Liver (tissue), 9 donors: ENCODE measurements around the gene SLCO4A1. TPM values are rescaled to one million over a fixed set of nuclear protein-coding genes. Genes with fewer than 3 reads are reported as not detected.
A peak's percentile ranks its signal among the peaks of the same experiment; 100 is the strongest.

Experiments
- DNase-seq: peaks from one replicate; pipeline ENCODE4 v3.0.0-alpha.2; 2017; ENCODE audit warnings: low spot score
- H3K27ac ChIP-seq, 2 donors: one replicate each; pipeline ENCODE4 v1.7.0; 2013; ENCODE audit warnings: inconsistent platforms in 2 of 2, low read length in 2 of 2, control low read depth in 1 of 2, low read depth in 1 of 2, mild to moderate bottlenecking in 1 of 2
- H3K27me3 ChIP-seq, 4 donors: one replicate each; pipeline versions ENCODE4 v1.6.1 to v1.7.0; 2013; ENCODE audit warnings: low read length in 3 of 4, inconsistent platforms in 1 of 4, mild to moderate bottlenecking in 1 of 4, moderate library complexity in 1 of 4; ENCODE audit not compliant: control insufficient read depth in 4 of 4, insufficient read depth in 4 of 4
- H3K36me3 ChIP-seq, 4 donors: one replicate each; pipeline versions ENCODE4 v1.6.1 to v1.7.0; 2013; ENCODE audit warnings: low read length in 3 of 4, mild to moderate bottlenecking in 3 of 4, low read depth in 1 of 4, moderate library complexity in 1 of 4; ENCODE audit not compliant: control insufficient read depth in 4 of 4, insufficient read depth in 3 of 4
- H3K4me1 ChIP-seq, 4 donors: one replicate each; pipeline versions ENCODE4 v1.6.1 to v1.7.0; 2013; ENCODE audit warnings: low read length in 3 of 4, mild to moderate bottlenecking in 3 of 4, moderate library complexity in 1 of 4; ENCODE audit not compliant: control insufficient read depth in 4 of 4, insufficient read depth in 4 of 4
- H3K4me3 ChIP-seq, 3 donors: one replicate each; pipeline versions ENCODE4 v1.6.1 to v1.7.0; 2013; ENCODE audit warnings: low read length in 3 of 3, control low read depth in 1 of 3, low read depth in 1 of 3, mild to moderate bottlenecking in 1 of 3
- H3K9ac ChIP-seq, 2 donors: one replicate each; pipeline ENCODE4 v1.7.0; 2013; ENCODE audit warnings: low read length in 2 of 2, mild to moderate bottlenecking in 2 of 2, moderate library complexity in 2 of 2, control low read depth in 1 of 2, low read depth in 1 of 2
- H3K9me3 ChIP-seq, 4 donors: one replicate each; pipeline versions ENCODE4 v1.6.1 to v1.7.0; 2013; ENCODE audit warnings: low read length in 3 of 4; ENCODE audit not compliant: control insufficient read depth in 4 of 4
- EGR1 ChIP-seq, 2 donors: IDR thresholded peaks; 2 replicates each; pipeline ENCODE4 v1.6.1; 2016 to 2018; ENCODE audit warnings: antibody characterized with exemption in 2 of 2, low read depth in 2 of 2
- FOXA1 ChIP-seq: IDR thresholded peaks from 2 replicates; pipeline ENCODE4 v1.6.1; 2016; ENCODE audit warnings: antibody characterized with exemption
- FOXA2 ChIP-seq: IDR thresholded peaks from 2 replicates; pipeline ENCODE4 v1.6.1; 2016; ENCODE audit warnings: antibody characterized with exemption
- GABPA ChIP-seq, 2 donors: IDR thresholded peaks in 1 of 2; conservative IDR thresholded peaks in 1 of 2; 2 replicates each; pipeline ENCODE4 v1.6.1; 2016; ENCODE audit warnings: antibody characterized with exemption in 2 of 2, mild to moderate bottlenecking in 1 of 2, moderate library complexity in 1 of 2
- HNF4A ChIP-seq, 2 donors: conservative IDR thresholded peaks; 2 replicates each; pipeline ENCODE4 v1.6.1; 2016; ENCODE audit warnings: antibody characterized with exemption in 2 of 2, mild to moderate bottlenecking in 2 of 2
- HNF4G ChIP-seq: IDR thresholded peaks from 2 replicates; pipeline ENCODE4 v1.6.1; 2016; ENCODE audit warnings: antibody characterized with exemption
- JUND ChIP-seq, 2 donors: IDR thresholded peaks; 2 replicates each; pipeline ENCODE4 v1.6.1; 2016; ENCODE audit warnings: antibody characterized with exemption in 2 of 2
- NR2F2 ChIP-seq: IDR thresholded peaks from 2 replicates; pipeline ENCODE4 v1.6.1; 2016; ENCODE audit warnings: antibody characterized with exemption
- RAD21 ChIP-seq, 2 donors: IDR thresholded peaks; 2 replicates each; pipeline ENCODE4 v1.6.1; 2016; ENCODE audit warnings: antibody characterized with exemption in 2 of 2, mild to moderate bottlenecking in 2 of 2
- RXRA ChIP-seq, 2 donors: IDR thresholded peaks; 2 replicates each; pipeline ENCODE4 v1.6.1; 2017 to 2018; ENCODE audit warnings: antibody characterized with exemption in 2 of 2, mild to moderate bottlenecking in 1 of 2
- TAF1 ChIP-seq: conservative IDR thresholded peaks from 2 replicates; pipeline ENCODE4 v1.6.1; 2016; ENCODE audit warnings: antibody characterized with exemption, mild to moderate bottlenecking
- YY1 ChIP-seq: IDR thresholded peaks from 2 replicates; pipeline ENCODE4 v1.6.1; 2016; ENCODE audit warnings: antibody characterized with exemption, mild to moderate bottlenecking
- WGBS: extraction: QIAGEN DNeasy Blood & Tissue Kit; methylation state at CpG from one replicate; pipeline ENCODE4 v1.1.7; 2013; 5-methylcytosine and 5-hydroxymethylcytosine counted together
- polyA plus RNA-seq, 2 donors: library from polyadenylated mRNA; stranded (reverse) in 1 of 2; unstranded in 1 of 2; fragments of 200-250 nt in 1 of 2; fragments of >200 nt in 1 of 2; fragmentation: Nextera tagmentation in 1 of 2; extraction: Ambion mirVana in 1 of 2; gene quantifications; one replicate each; pipeline versions ENCODE4 v1.2.1 to v1.2.3, GENCODE V29; 2013 to 2015
- total RNA-seq, 2 donors: library from RNA; depleted of rRNA; stranded (reverse); fragments of >200 nt; gene quantifications; one replicate each; pipeline ENCODE4 v1.2.3, GENCODE V29; 2014
- TF ChIP-seq, protein P1 (sequence below): IDR thresholded peaks from 2 replicates; pipeline ENCODE4 v1.6.1; 2016; ENCODE audit warnings: antibody characterized with exemption
- TF ChIP-seq, protein P2 (sequence below): IDR thresholded peaks from 2 replicates; pipeline ENCODE4 v1.6.1; 2016; ENCODE audit warnings: antibody characterized with exemption
- TF ChIP-seq, protein P3 (sequence below): IDR thresholded peaks from 2 replicates; pipeline ENCODE4 v1.6.1; 2016; ENCODE audit warnings: antibody characterized with exemption
- TF ChIP-seq, protein P4 (sequence below): IDR thresholded peaks from 2 replicates; pipeline ENCODE4 v1.6.1; 2016; ENCODE audit warnings: antibody characterized with exemption, mild to moderate bottlenecking
- donor health status: healthy.
- donor health status: healthy.
- donor health status: healthy.
- donor health status: healthy.
- donor health status: healthy.

SLCO4A1 gene
- total and polyA plus RNA-seq, 4 donors: 1.3 to 4.3 (median 2.6) TPM

DNA sequence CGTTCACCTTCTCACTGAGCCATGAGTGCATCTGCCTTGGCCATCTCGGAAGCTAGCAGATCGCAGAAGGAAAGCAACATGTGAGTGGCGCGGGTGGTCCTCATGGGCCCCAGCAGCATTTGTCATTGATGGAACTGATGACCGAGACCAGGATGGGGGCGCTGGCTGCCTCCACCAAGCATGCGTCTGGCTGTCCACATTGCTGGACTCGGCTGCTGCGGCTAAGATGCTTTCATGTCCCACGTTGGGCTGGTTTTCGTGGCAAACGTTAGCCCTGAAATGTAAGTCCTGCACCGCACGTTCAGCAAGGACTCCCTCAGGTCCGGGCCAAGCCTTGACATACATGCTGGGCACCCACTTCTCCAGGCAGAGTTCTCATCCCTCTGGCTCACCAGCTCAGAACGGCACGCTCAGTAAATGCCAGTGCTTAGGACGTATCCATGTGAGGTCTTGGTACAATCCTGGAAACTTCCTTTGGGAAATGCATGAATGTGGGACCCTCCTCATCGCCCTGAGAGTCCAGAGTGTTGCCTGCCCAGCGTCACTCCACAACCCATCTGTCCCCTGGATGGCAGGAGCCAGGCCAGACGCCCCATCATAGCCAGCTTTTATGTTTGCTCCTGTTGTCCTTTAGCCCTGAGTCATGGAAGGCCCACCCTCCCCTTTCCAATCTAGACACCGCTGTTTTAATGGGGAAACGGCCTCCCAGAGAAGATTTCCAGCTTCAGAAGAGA lies 8.4 kb downstream of the SLCO4A1 start:
- peak overlapping the region; percentile 74 to 92 for H3K27ac ChIP-seq
- H3K4me3 ChIP-seq: no peak overlapping the region
- DNase-seq: no peak
- TF ChIP-seq, protein P1, sequence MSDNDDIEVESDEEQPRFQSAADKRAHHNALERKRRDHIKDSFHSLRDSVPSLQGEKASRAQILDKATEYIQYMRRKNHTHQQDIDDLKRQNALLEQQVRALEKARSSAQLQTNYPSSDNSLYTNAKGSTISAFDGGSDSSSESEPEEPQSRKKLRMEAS: no peak
- TF ChIP-seq, protein P2, sequence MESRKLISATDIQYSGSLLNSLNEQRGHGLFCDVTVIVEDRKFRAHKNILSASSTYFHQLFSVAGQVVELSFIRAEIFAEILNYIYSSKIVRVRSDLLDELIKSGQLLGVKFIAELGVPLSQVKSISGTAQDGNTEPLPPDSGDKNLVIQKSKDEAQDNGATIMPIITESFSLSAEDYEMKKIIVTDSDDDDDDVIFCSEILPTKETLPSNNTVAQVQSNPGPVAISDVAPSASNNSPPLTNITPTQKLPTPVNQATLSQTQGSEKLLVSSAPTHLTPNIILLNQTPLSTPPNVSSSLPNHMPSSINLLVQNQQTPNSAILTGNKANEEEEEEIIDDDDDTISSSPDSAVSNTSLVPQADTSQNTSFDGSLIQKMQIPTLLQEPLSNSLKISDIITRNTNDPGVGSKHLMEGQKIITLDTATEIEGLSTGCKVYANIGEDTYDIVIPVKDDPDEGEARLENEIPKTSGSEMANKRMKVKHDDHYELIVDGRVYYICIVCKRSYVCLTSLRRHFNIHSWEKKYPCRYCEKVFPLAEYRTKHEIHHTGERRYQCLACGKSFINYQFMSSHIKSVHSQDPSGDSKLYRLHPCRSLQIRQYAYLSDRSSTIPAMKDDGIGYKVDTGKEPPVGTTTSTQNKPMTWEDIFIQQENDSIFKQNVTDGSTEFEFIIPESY: no peak
- TF ChIP-seq NR2F2: no peak
- no peak for TF ChIP-seq GABPA (IDR thresholded peaks at IDR 0.05 in 1 of 2, conservative IDR thresholded peaks at IDR 0.05 in 1 of 2)
- TF ChIP-seq TAF1: no peak
- TF ChIP-seq YY1: no peak
- no peak for TF ChIP-seq JUND (IDR thresholded peaks at IDR 0.05)
- no peak for TF ChIP-seq FOXA2
- no peak overlapping the region for H3K9ac ChIP-seq
- H3K36me3 ChIP-seq: no peaks in the 10 kb centered on the region
- peaks cover 0 to 17% (median 10%) of the 10 kb centered on the region in 4 donors for H3K4me1 ChIP-seq
- no peaks in the 10 kb centered on the region for H3K27me3 ChIP-seq
- WGBS: 92% methylated on average over 24 of the region's 24 CpGs
- H3K9me3 ChIP-seq: no peaks in the 10 kb centered on the region

DNA sequence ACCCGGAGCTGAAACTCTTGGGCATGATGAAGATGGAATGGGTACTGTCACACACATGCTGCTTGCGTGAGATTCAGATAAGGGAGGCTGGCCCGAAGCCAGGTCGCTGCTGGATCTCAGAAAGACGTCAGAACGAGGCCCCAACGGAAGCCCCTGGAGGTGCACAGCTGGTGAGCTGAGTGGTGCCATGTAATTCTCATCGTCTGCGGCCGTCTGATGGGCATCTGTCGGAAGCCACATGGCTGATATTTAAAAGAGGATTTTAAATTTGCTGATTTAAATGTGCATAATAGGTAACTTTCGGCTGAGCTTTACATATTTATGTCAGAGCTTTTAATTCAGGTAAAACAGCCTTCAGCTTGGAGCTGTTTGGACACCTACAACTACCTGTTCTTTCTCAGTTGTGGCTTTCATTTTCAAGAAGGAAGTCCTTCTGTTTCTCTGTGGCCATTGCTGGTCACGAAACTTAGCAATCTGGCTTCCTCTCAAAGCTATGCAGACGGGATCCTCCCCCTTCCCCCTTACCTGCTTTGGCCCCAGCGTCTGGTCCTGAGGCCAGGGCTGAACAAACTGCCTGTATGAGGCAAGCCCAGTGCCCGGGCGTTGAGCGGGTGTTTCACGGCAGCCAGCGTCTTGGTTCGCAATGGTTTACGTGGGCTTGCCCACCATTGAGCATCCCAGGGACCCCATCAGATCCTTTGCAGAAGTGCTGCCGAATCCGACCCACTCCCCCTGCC lies 9.2 kb downstream of the SLCO4A1 start:
- H3K4me1 ChIP-seq: peaks cover 0 to 17% (median 10%) of the 10 kb centered on the region in 4 donors

More for the DNA sequence above, 9.2 kb downstream of the SLCO4A1 start:
- Histone ChIP-seq H3K4me3 (peak overlapping the region in 1 of 3 donors; percentile 32), H3K27me3 (no peaks in the 10 kb centered on the region), H3K36me3 (no peaks in the 10 kb centered on the region), H3K9me3 (no peaks in the 10 kb centered on the region), H3K9ac (no peak overlapping the region), H3K27ac (peak overlapping the region; percentile 74 to 92)
- DNase-seq: peak; percentile 61
- no peak for TF ChIP-seq FOXA2
- no peak for TF ChIP-seq FOXA1
- no peak for TF ChIP-seq HNF4G
- TF ChIP-seq TAF1: no peak
- TF ChIP-seq RAD21 (IDR thresholded peaks at IDR 0.05): no peak
- TF ChIP-seq YY1: no peak
- no peak for TF ChIP-seq GABPA (IDR thresholded peaks at IDR 0.05 in 1 of 2, conservative IDR thresholded peaks at IDR 0.05 in 1 of 2)
- TF ChIP-seq, protein P2: no peak
- TF ChIP-seq, protein P3, sequence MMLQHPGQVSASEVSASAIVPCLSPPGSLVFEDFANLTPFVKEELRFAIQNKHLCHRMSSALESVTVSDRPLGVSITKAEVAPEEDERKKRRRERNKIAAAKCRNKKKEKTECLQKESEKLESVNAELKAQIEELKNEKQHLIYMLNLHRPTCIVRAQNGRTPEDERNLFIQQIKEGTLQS: no peak
- TF ChIP-seq, protein P4, sequence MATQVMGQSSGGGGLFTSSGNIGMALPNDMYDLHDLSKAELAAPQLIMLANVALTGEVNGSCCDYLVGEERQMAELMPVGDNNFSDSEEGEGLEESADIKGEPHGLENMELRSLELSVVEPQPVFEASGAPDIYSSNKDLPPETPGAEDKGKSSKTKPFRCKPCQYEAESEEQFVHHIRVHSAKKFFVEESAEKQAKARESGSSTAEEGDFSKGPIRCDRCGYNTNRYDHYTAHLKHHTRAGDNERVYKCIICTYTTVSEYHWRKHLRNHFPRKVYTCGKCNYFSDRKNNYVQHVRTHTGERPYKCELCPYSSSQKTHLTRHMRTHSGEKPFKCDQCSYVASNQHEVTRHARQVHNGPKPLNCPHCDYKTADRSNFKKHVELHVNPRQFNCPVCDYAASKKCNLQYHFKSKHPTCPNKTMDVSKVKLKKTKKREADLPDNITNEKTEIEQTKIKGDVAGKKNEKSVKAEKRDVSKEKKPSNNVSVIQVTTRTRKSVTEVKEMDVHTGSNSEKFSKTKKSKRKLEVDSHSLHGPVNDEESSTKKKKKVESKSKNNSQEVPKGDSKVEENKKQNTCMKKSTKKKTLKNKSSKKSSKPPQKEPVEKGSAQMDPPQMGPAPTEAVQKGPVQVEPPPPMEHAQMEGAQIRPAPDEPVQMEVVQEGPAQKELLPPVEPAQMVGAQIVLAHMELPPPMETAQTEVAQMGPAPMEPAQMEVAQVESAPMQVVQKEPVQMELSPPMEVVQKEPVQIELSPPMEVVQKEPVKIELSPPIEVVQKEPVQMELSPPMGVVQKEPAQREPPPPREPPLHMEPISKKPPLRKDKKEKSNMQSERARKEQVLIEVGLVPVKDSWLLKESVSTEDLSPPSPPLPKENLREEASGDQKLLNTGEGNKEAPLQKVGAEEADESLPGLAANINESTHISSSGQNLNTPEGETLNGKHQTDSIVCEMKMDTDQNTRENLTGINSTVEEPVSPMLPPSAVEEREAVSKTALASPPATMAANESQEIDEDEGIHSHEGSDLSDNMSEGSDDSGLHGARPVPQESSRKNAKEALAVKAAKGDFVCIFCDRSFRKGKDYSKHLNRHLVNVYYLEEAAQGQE: no peak
- TF ChIP-seq EGR1 (IDR thresholded peaks at IDR 0.05; ENCODE audit: low read depth in 2 of 2): no peak
- no peak for TF ChIP-seq RXRA (IDR thresholded peaks at IDR 0.05)
- TF ChIP-seq, protein P1: no peak
- no peak for TF ChIP-seq HNF4A (conservative IDR thresholded peaks at IDR 0.05)
- 51% methylated on average over 24 of the region's 24 CpGs for WGBS
